H54 (cell line): ENCODE data around the gene MED13L.

Experiments used
- DNase-seq: peaks from one replicate; pipeline ENCODE4 v3.0.0; 2011; ENCODE audit warnings: low spot score, mixed read lengths; ENCODE audit not compliant: insufficient read length
- FAIRE-seq: peaks from 3 replicates; lab custom pipeline; 2011; peaks lifted over from hg19 to GRCh38; lab: Jason Lieb, UNC
- POLR2A ChIP-seq: IDR thresholded peaks from 2 replicates; pipeline ENCODE4 v1.6.1; 2011; ENCODE audit warnings: low read depth, mild to moderate bottlenecking, low read length

The MED13L gene

DNA sequence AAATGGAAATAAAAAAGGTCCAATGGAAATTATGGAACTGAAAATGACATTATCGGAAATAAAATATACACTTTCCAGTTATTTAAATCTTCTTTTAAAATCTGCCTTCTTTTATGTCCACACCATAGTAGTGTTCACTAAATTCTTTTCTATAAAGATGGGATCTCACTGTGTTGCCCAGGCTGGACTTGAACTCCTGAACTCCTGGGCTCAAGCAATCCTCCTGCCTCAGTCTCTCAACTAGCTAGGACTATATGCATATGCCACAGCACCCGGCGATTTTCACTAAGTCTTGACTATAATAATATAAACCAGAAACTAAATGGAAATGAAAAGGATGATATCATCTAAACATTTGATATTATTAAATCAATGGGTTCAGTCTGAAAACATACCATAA is 188.4 kb downstream of the MED13L start:
- FAIRE-seq (no peak), DNase-seq (no peak)
- TF ChIP-seq POLR2A = no peak

DNA sequence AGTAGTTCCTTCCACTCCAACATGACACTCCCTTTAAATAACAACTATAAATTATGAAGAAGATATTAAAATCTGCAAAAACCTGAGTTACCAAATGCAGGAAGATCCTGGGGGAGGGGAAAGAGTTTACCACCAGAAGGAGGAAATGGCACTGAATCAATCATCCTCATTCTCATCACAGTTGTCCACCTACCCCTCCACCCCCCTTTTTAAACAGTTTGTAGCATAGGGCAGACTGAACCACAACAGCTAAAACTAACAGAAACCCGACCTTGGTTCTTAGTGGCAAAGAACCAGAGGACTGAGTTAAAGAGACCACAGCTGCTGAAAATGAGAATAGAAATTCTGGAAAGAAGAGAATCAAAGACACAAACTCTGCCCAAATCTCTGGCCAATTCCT is 189.5 kb downstream of the MED13L start:
- TF ChIP-seq POLR2A = no peak
- FAIRE-seq (no peak), DNase-seq (no peak)

DNA sequence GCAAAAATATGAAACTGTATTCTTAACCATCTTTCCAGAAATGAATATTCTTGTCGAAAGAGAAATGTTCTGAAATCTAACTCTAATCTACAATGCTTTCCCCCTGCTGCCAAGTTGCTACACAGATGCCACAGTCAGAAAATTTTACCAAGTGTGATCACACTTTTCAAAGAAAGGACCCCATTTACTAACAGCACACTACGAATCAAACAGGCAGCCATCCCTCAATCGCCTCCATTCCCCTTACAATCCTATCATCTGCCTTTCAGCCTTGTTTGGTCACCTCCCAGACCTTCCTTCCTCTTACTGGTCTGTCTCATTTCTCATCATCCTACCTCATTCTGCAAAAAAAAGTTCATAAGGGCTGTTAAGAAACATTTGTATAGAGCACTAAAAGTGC is 190.1 kb downstream of the MED13L start:
- no peak for TF ChIP-seq POLR2A
- no peak for FAIRE-seq
- DNase-seq = no peak

DNA sequence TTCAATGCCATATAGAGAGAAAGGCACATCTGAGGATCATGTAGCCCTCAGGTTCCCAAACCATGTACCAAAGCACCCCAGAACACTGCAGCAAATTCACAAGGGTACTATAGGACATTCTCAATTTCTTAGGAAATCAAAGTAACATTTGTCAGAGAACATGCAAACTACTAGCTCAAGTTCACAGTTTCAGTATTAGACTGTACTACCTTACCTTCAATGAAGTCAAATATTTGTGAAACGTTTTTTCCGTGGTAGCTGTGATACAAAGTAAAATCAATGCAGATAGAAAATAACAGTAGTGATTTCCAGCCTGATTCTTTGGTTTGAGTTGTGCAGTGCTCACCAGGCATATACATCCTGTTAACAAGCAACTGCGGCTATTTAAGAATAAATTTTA is 197.1 kb downstream of the MED13L start:
- no peak for FAIRE-seq
- no peak for TF ChIP-seq POLR2A
- no peak for DNase-seq

DNA sequence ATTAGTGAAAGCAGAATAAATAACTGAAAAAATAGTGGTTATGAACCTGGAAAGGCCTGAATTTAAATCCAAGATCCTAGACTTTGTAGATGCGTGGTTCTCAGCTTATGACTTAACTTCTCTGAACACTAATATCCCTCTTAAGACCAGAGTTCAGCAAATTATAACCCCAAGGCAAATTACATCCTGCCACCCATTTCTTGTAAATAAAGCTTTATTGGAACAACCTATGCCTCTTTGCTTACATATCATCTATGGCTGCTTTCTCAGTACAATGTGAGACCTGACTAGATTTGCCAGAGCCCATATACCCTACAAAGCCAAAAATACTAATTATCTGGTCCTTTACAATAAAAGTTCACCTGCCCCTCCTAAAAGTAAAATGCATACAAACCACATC is 199.1 kb downstream of the MED13L start:
- no peak for FAIRE-seq
- no peak for DNase-seq
- no peak for TF ChIP-seq POLR2A

DNA sequence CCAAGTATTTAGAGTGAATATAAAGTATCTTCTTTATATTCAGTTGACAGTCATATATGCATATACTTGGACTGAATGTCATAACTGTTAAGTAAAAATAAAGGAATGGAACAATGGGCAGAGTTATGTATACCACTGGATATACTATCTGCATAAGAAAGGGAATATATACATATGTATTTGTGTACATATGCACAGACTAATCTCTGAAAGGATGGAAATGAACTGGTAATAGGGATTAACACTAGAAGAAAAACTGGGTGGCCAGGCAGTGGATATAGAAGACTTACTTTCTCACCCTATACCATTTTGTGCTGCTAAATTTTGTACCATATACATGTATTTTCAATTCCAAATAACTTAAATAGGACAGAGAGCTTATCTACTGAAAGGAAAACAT is 200.1 kb downstream of the MED13L start:
- FAIRE-seq (no peak), DNase-seq (no peak)

DNA sequence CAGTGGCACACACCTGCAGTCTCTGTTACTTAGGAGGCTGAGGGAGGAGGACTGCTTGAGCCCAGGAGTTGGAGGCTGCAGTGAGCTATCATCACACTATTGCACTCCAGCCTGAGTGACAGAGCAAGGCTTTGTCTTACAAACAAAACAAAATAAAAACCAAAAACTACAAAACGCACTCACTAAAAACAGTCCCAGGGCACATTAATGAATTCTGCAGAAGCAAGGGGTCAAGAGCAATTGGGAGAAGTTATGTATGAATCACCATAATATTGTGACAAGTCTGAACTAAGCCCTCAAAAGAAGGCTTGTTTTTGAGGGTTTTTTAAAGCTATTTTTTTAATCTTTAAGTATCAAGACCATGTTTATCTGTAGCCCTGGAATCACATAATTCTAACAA is 201.1 kb downstream of the MED13L start:
- DNase-seq = no peak
- FAIRE-seq = no peak
- no peak for TF ChIP-seq POLR2A

More for the DNA sequence above, 200.1 kb downstream of the MED13L start:
- no peak for TF ChIP-seq POLR2A

DNA sequence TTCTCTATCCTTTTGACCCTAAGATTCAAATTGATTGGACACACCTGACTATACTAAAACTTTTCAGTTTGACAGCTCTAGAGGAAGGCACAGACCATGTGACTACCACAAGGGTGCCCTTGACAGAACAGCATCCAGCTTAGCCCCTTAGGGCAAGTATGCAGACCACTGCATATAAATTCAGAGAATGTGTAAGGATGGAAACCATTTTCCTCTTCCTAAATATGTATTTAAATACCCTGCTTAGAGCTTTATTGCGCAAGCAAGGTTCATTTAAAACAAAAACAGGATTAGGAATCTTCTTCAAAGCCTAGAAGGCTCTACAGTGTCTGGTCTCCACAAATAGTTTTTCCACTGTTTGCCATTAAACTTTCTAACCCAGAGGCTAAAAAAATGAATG is 202.8 kb downstream of the MED13L start:
- DNase-seq (no peak), FAIRE-seq (no peak)
- no peak for TF ChIP-seq POLR2A

DNA sequence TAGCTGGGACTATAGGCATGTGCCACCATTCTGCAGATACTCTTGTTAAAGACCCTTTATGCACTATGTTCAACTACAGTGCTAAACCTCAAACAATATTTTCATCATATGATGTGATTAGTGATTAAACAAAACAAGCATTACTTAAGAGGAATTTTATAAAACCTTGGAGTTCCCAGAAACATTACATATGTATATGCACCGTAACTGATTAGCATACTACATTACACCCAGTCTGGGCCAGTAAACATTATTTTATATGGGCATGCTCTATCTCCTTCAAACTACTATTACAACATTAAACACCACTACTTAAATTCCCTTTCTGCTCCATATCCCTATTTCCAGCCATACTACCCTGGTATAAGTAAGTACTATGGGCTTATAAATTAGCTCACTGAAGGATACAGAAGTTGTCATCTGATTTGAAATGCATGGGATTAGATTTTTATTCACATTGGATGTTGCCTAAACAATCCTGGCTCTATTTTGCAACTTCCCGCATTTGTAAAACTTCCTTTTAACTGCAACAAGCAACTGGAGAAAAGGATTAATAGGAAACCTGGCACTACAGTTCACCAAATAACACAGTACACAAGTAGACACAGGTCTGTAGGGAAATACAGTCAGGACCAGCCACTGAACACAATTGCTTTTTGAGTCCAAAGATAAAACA is 205.8 kb downstream of the MED13L start:
- FAIRE-seq (no peak), DNase-seq (no peak)
- no peak for TF ChIP-seq POLR2A

DNA sequence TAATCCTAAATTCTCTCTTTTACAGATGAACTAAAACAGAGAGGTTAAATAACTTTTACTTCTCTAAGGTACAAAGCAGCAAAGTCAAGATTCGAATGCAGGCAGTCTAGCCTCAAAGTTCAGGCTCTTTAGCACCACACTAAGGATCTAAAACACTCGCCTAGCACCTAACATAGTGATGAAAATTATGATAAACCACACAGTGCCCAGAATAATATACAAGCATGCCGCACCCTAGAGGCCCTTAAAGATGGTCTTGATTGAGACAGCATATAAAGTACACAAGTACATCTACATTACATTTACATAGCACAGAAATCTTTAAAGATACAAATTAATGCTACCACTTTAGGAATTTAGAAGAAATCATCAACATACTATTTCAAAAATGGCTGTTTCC is 207.0 kb downstream of the MED13L start:
- TF ChIP-seq POLR2A = no peak
- DNase-seq (no peak), FAIRE-seq (no peak)

DNA sequence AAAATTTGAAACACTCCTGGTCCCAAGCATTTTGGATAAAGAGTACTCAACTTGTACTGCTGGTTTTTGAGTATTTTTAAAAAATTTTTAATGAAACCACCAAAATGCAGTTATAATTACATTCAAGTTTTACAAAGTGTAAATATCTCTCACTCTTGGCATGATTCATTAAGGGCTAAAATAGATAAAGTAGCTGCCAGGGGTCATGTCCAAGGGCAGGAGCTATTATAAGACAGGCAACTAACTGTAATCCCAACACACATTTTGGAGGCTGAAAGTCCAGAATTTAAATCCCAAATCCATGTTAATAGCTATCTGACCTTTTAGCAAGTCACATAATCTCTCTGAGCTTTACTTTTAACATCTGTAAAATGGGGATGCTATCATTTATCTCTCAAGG is 207.6 kb downstream of the MED13L start:
- FAIRE-seq (peak; percentile 11), DNase-seq (no peak)
- TF ChIP-seq POLR2A = no peak

DNA sequence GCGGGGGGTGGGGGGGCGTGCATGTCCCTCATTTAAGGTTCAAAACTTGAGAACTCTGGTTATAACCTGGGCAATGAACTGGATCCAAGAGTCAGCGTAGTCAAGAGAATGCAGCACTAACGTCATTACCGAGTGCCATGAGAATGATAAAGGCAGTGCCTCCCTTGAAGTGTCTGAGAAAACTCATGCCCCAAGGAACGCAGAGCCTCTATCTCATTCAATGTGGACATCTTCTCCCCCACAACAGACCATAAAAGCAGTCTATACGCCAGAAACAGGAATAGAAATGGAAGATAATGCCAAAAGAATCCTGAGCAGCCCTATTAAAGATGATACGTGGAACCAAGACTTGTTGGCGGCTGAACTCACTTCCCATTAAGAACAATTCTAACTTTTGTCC is 208.6 kb downstream of the MED13L start:
- no peak for FAIRE-seq

DNA sequence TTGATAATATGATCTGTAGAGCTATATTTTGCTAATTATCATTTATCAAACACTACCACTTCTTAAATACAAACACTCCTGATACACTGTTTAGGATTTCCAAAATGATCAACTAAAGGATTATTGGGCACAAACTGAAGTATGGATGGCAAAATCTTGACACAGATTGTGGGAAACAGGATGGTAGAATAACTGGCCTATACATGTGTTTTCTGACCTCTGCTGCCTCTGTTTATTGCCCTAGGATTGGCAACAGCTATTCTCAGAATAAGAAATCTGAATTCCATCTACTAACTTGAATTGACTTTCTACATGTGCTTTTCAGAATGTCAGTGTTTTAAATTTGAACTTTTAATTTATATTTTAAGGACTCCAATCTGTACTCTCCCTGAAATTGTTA is 209.1 kb downstream of the MED13L start:
- TF ChIP-seq POLR2A = no peak
- FAIRE-seq (no peak), DNase-seq (no peak)

More for the DNA sequence above, 208.6 kb downstream of the MED13L start:
- DNase-seq = no peak
- TF ChIP-seq POLR2A = no peak

DNA sequence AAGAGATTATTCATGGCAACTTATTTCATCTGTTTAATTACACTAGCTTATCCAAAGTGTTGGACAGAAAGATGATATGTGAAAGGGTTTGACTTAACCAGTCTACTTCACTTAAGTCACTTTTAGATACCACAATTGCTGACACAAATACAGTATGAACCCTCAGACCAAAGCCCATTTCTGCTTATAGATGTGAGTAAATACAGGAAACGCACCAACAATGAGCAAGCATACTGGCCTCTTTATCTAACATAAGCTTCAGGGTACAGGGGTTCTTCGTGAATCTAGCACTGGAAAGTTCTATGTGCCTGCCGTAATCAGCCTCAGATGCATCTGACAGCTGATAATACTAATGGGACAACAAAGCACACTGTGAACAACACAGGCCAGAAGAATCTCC is 209.6 kb downstream of the MED13L start:
- TF ChIP-seq POLR2A = no peak
- no peak for DNase-seq
- FAIRE-seq = peak; percentile 41

DNA sequence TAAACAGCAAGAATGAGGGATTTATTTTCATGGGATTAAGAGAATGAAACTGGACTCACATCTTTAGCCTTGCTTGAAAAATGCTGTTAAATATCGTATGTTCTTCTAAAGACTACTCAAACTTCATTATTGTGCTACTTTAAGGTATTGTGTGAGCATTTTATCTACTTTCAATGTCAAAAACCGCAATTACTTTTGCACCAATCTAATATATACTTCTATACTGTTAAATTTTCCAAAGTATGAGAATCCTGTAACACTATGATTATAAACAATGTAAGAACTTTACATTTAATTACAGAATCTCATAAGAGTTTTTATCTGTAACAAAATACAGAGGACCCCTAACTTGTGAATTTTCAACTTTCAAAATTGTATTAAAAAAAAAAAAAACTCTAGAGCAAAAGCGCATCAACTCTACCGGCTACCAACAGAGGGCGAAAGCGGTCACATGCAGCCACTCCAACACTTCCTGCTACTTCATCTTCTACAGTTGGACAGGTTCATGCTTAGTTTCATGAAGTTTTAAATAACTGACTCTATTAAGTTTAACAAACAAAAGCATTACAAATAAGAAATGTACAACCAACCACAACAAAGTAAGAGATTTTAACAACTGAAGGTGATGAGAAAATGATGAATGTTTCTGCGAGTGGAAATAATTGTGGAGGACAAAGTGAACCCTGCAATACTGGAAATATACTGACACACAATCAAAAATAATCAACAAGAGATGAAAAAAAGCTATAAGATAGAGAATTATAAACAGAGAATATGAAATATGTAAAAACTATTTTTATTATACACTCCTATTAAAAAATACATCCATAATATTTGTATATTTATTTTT is 210.9 kb downstream of the MED13L start:
- TF ChIP-seq POLR2A = no peak
- FAIRE-seq (peak; percentile 94), DNase-seq (no peak)

DNA sequence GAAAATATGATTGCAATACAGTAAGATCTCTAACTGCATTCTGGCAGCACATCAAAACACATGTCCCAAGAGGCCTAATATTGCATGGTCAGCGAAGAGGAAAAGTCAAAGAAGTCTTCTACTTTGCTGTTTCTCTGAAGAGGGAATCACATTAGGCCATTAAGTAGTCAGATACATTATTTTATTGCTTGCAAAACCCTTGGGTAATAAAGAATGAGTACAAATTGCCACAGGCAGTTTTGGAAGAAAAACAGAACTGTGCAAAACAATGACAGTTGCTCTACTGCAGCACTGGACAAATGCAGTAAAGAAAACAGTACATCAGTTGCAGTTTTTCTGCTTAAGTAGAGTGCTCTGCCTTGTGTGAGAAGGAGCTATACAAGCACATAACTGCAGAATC is 211.9 kb downstream of the MED13L start:
- FAIRE-seq (no peak), DNase-seq (no peak)
- no peak for TF ChIP-seq POLR2A
